ENCODE results near the gene ZC3H13. TPM values are rescaled to one million over a fixed set of nuclear protein-coding genes. Genes with fewer than 3 reads are reported as not detected.

ZC3H13 gene
- total RNA-seq, 1 donor from 2014 or later, result 62.3 TPM

- H3K4me1 Mint-ChIP-seq (ENCODE audit: unreplicated experiment), result no peaks in the 10 kb centered on the region
- H3K27ac Mint-ChIP-seq, result no peak overlapping the region
- H3K9me3 Mint-ChIP-seq, result no peaks in the 10 kb centered on the region
- TF ChIP-seq CTCF (conservative IDR thresholded peaks at IDR 0.05), result no peak
- no peak for DNase-seq (ENCODE audit: extremely low spot score, unreplicated experiment)
- H3K27me3 Mint-ChIP-seq, result no peaks in the 10 kb centered on the region
- H3K36me3 Mint-ChIP-seq, result peaks cover 15% of the 10 kb centered on the region
- H3K4me3 Mint-ChIP-seq, result no peak overlapping the region
Observed at GRCh38 chr13:46008631-46009030, 43.9 kb downstream of the ZC3H13 start.

GRCh38 chr13:46006688-46007452 is 45.7 kb downstream of the ZC3H13 start:
- Mint-ChIP-seq H3K9me3 (no peaks in the 10 kb centered on the region), H3K36me3 (peaks cover 25% of the 10 kb centered on the region), H3K4me3 (no peak overlapping the region), H3K27me3 (no peaks in the 10 kb centered on the region), H3K4me1 (ENCODE audit: unreplicated experiment) (no peaks in the 10 kb centered on the region), H3K27ac (no peak overlapping the region)
- no peak for TF ChIP-seq CTCF (conservative IDR thresholded peaks at IDR 0.05)
- no peak for DNase-seq (ENCODE audit: extremely low spot score, unreplicated experiment)

DNA sequence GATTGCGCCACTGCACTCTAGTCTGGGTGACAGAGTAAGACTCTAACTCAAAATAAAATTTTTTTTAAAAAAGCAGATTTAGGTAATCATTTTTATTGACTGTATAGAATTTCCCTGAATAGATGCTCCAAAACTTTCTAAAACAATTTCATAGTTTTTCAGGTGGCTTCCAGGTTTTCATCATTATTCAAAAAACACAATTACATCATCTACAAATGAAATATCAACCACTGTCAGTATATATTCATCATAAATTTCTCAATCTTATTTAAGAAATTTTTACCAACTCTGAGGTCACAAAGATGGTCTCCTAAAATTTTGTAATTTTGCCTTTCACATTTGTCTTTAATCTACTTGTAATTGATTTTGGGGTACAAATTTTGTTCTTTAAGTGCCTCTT is 48.1 kb downstream of the ZC3H13 start:
- Mint-ChIP-seq H3K27ac (no peak overlapping the region), H3K36me3 (peaks cover 42% of the 10 kb centered on the region), H3K4me3 (no peak overlapping the region), H3K4me1 (ENCODE audit: unreplicated experiment) (no peaks in the 10 kb centered on the region), H3K9me3 (no peaks in the 10 kb centered on the region), H3K27me3 (no peaks in the 10 kb centered on the region)
- no peak for DNase-seq (ENCODE audit: extremely low spot score, unreplicated experiment)
- no peak for TF ChIP-seq CTCF (conservative IDR thresholded peaks at IDR 0.05)

DNA sequence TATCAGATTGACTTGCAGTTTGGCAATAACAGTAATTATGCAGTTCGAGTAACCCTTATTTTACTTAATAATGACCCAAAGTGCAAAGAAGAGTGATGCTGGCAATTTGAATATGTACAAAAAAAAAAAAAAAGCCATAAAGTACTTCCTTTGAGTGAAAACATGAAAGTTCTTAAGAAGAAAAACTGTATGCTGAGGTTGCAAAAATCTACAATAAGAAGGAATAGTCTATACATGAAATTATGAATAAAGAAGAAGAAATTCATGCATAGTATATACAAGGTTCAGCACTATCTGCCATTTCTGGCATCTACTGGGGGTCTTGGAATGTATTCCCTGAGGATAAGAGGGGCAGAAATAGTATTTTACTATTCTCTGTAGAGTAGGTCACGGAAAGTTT is 55.9 kb downstream of the ZC3H13 start:
- H3K4me3 Mint-ChIP-seq, result no peak overlapping the region
- H3K36me3 Mint-ChIP-seq, result peaks cover 39% of the 10 kb centered on the region
- DNase-seq (ENCODE audit: extremely low spot score, unreplicated experiment), result no peak
- no peaks in the 10 kb centered on the region for H3K9me3 Mint-ChIP-seq
- no peak for TF ChIP-seq CTCF (conservative IDR thresholded peaks at IDR 0.05)
- H3K27ac Mint-ChIP-seq, result no peak overlapping the region
- no peaks in the 10 kb centered on the region for H3K27me3 Mint-ChIP-seq
- no peaks in the 10 kb centered on the region for H3K4me1 Mint-ChIP-seq (ENCODE audit: unreplicated experiment)

GRCh38 chr13:45995245-45995644 is 57.3 kb downstream of the ZC3H13 start:
- no peaks in the 10 kb centered on the region for H3K9me3 Mint-ChIP-seq
- no peaks in the 10 kb centered on the region for H3K4me1 Mint-ChIP-seq (ENCODE audit: unreplicated experiment)
- no peak overlapping the region for H3K4me3 Mint-ChIP-seq
- DNase-seq (ENCODE audit: extremely low spot score, unreplicated experiment), result no peak
- peaks cover 34% of the 10 kb centered on the region for H3K36me3 Mint-ChIP-seq
- H3K27me3 Mint-ChIP-seq, result no peaks in the 10 kb centered on the region
- no peak for TF ChIP-seq CTCF (conservative IDR thresholded peaks at IDR 0.05)
- no peak overlapping the region for H3K27ac Mint-ChIP-seq

Measured in type B pancreatic cell (in vitro differentiated cells).